ENCODE data around the gene ESF1.

DNA sequence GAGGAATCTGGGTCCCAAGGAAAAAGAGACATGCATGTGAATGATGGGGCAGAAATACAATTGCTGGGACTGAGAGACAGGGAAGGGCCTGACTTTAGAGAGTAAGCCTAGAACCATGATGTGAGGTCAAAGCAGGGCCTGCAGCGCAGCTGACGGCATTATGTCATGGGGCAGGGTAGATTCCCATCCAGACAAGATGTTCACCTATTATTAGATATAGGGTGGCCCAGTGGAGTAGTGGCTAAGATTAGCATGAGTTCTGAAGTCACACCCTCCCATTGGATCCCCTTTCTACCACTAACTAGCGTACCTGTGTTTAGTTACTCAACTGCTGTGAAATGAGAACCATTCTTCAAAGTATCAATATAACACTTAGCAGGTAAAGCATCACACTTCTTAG lies 39.7 kb upstream of the ESF1 start:
- TF ChIP-seq, protein P1, sequence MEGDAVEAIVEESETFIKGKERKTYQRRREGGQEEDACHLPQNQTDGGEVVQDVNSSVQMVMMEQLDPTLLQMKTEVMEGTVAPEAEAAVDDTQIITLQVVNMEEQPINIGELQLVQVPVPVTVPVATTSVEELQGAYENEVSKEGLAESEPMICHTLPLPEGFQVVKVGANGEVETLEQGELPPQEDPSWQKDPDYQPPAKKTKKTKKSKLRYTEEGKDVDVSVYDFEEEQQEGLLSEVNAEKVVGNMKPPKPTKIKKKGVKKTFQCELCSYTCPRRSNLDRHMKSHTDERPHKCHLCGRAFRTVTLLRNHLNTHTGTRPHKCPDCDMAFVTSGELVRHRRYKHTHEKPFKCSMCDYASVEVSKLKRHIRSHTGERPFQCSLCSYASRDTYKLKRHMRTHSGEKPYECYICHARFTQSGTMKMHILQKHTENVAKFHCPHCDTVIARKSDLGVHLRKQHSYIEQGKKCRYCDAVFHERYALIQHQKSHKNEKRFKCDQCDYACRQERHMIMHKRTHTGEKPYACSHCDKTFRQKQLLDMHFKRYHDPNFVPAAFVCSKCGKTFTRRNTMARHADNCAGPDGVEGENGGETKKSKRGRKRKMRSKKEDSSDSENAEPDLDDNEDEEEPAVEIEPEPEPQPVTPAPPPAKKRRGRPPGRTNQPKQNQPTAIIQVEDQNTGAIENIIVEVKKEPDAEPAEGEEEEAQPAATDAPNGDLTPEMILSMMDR (IDR thresholded peaks at IDR 0.05), result no peak
- TF ChIP-seq POLR2A (IDR thresholded peaks at IDR 0.05), result no peak
